Measurements from ENCODE around the gene MCRIP1. TPM values are rescaled to one million over a fixed set of nuclear protein-coding genes. Genes with fewer than 3 reads are reported as not detected.

The MCRIP1 gene
- total RNA-seq, 1 donor from 2014 or later = 101 TPM

GRCh38 chr17:81802856-81803643 lies 30.0 kb downstream of the MCRIP1 start:
- H3K27ac Mint-ChIP-seq = no peak overlapping the region
- no peaks in the 10 kb centered on the region for H3K9me3 Mint-ChIP-seq
- H3K27me3 Mint-ChIP-seq = peaks cover 64% of the 10 kb centered on the region
- peak overlapping the region; percentile 69 for H3K4me3 Mint-ChIP-seq
- no peaks in the 10 kb centered on the region for H3K4me1 Mint-ChIP-seq (ENCODE audit: unreplicated experiment)
- TF ChIP-seq CTCF (conservative IDR thresholded peaks at IDR 0.05) = no peak
- H3K36me3 Mint-ChIP-seq = no peaks in the 10 kb centered on the region
- DNase-seq (ENCODE audit: extremely low spot score, unreplicated experiment) = no peak

GRCh38 chr17:81802048-81802758 lies 30.9 kb downstream of the MCRIP1 start:
- TF ChIP-seq CTCF (conservative IDR thresholded peaks at IDR 0.05) = no peak
- Mint-ChIP-seq H3K36me3 (no peaks in the 10 kb centered on the region), H3K27me3 (peaks cover 57% of the 10 kb centered on the region), H3K9me3 (no peaks in the 10 kb centered on the region), H3K4me3 (peak overlapping the region; percentile 69), H3K27ac (no peak overlapping the region), H3K4me1 (ENCODE audit: unreplicated experiment) (no peaks in the 10 kb centered on the region)
- DNase-seq (ENCODE audit: extremely low spot score, unreplicated experiment) = no peak

- no peak for TF ChIP-seq CTCF (conservative IDR thresholded peaks at IDR 0.05)
- Mint-ChIP-seq H3K4me1 (ENCODE audit: unreplicated experiment) (no peaks in the 10 kb centered on the region), H3K36me3 (no peaks in the 10 kb centered on the region), H3K9me3 (no peaks in the 10 kb centered on the region), H3K27ac (no peak overlapping the region), H3K4me3 (no peak overlapping the region), H3K27me3 (peaks cover 52% of the 10 kb centered on the region)
- DNase-seq (ENCODE audit: extremely low spot score, unreplicated experiment) = no peak
These were observed 31.8 kb downstream of the MCRIP1 start for GRCh38 chr17:81801327-81801726.

GRCh38 chr17:81794509-81794908 lies 38.6 kb downstream of the MCRIP1 start:
- Mint-ChIP-seq H3K36me3 (no peaks in the 10 kb centered on the region), H3K4me3 (no peak overlapping the region), H3K27ac (no peak overlapping the region), H3K9me3 (no peaks in the 10 kb centered on the region), H3K27me3 (peaks cover under 1% of the 10 kb centered on the region), H3K4me1 (ENCODE audit: unreplicated experiment) (no peaks in the 10 kb centered on the region)
- TF ChIP-seq CTCF (conservative IDR thresholded peaks at IDR 0.05) = no peak
- DNase-seq (ENCODE audit: extremely low spot score, unreplicated experiment) = no peak

- Mint-ChIP-seq H3K9me3 (no peaks in the 10 kb centered on the region), H3K36me3 (no peaks in the 10 kb centered on the region), H3K27ac (no peak overlapping the region), H3K4me3 (no peak overlapping the region), H3K27me3 (no peaks in the 10 kb centered on the region), H3K4me1 (ENCODE audit: unreplicated experiment) (no peaks in the 10 kb centered on the region)
- TF ChIP-seq CTCF (conservative IDR thresholded peaks at IDR 0.05) = no peak
- DNase-seq (ENCODE audit: extremely low spot score, unreplicated experiment) = no peak
These were observed 39.0 kb downstream of the MCRIP1 start for GRCh38 chr17:81794074-81794476.

All from type B pancreatic cell (in vitro differentiated cells).